Adrenal gland (tissue), 5 donors: ENCODE results near the gene OGFRL1.

Experiments
- POLR2A ChIP-seq, 2 donors: fragments of 450-650 bp; IDR thresholded peaks; one replicate each; pipeline ENCODE4 v1.6.1; 2017; ENCODE audit warnings: antibody characterized with exemption in 2 of 2, mild to moderate bottlenecking in 2 of 2, moderate library complexity in 1 of 2
- TF ChIP-seq, protein P1 (sequence below), 6 experiments: fragments of 450-650 bp in 4 of 6; fragments of 200-600 bp in 2 of 6; sonication (generic) in 1 of 6; IDR thresholded peaks; 1 replicate in 5 of 6; 2 replicates in 1 of 6; pipeline versions ENCODE4 v1.5.1 to v1.8.0; 2016 to 2021; ENCODE audit warnings: antibody characterized with exemption in 6 of 6, mild to moderate bottlenecking in 2 of 6, moderate library complexity in 1 of 6
- donor health status: DM: no; HTN: no; CAD: no.

DNA sequence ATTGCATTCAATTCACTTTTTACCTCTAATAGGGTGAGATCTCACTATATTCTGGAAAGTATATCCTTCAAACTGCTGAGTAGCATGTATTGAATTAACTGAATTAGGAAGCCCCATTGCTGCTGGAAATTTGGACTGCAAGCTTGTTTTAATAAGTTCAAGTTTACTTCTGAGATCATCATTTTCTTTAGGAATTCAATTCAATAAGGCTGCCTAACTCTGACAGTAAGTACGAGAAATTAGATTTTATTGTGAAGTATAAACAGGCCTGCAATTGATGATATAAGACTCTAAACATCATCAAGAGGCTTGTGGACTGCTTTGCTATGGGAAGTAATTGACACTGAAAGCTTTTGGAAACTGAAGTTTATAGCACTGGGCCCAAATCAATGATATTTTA is 44.4 kb downstream of the OGFRL1 start:
- TF ChIP-seq POLR2A (IDR thresholded peaks at IDR 0.05), result no peak
- TF ChIP-seq, protein P1, sequence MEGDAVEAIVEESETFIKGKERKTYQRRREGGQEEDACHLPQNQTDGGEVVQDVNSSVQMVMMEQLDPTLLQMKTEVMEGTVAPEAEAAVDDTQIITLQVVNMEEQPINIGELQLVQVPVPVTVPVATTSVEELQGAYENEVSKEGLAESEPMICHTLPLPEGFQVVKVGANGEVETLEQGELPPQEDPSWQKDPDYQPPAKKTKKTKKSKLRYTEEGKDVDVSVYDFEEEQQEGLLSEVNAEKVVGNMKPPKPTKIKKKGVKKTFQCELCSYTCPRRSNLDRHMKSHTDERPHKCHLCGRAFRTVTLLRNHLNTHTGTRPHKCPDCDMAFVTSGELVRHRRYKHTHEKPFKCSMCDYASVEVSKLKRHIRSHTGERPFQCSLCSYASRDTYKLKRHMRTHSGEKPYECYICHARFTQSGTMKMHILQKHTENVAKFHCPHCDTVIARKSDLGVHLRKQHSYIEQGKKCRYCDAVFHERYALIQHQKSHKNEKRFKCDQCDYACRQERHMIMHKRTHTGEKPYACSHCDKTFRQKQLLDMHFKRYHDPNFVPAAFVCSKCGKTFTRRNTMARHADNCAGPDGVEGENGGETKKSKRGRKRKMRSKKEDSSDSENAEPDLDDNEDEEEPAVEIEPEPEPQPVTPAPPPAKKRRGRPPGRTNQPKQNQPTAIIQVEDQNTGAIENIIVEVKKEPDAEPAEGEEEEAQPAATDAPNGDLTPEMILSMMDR (IDR thresholded peaks at IDR 0.05), result no peak
